ENCODE data around the gene RASGRP1. TPM values are rescaled to one million over a fixed set of nuclear protein-coding genes. Genes with fewer than 3 reads are reported as not detected.

The RASGRP1 gene
- total RNA-seq, 1 experiment from 2014 or later: 15.1 TPM

DNA sequence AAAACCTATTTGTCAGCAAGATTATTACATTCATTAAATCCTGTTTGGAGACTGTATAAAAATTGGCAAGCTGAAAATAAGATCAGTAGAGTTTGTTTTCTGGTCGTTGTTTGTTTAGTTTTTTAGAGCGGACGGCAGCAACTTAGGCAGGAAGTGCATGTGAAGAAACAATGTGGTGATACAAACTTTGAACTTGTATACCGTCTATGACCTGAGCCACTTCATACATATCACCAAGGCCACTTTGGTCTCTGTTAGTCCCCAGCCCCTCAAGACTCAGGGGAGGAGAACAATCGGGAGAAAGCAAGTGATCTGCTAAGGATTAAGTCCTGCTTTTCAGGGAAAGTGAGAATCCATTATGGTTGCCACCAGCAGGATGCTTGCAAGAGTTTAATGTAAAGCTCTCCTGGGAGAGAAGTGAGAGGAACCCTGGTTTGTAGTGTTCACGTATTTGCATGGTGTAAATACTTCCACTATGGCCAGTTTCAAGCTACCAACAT, 31.1 kb downstream of the RASGRP1 start:
- CTCF ChIA-PET: no interaction called here
- no peak overlapping the region for H3K4me3 Mint-ChIP-seq (ENCODE audit: low read depth, unreplicated experiment)

DNA sequence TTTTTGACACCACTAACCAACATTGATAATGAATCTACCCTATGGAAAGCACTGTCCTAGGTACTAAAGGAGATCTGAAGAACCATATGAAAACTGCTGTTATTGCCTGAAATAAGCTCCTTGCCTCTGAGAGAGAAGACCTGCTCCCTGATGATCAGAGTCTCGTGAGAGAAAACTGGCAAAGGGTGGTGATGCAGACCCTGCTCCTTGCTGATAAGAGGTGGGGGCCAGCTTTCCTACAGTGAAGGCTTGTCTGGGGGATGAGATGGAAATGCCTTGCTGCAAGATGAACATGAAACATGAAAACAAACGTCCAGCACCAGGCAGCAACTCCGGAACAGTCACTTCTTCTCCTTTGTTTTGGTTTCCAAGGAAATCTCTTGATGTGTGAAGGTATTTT, 31.9 kb downstream of the RASGRP1 start:
- DNase-seq: no peak
- no peak for TF ChIP-seq CTCF (IDR thresholded peaks at IDR 0.05; ENCODE audit: unreplicated experiment)
- Mint-ChIP-seq H3K9me3 (ENCODE audit: low read depth, unreplicated experiment) (no peaks in the 10 kb centered on the region), H3K4me1 (ENCODE audit: low read depth, unreplicated experiment) (peaks cover 16% of the 10 kb centered on the region), H3K36me3 (ENCODE audit: insufficient read depth, unreplicated experiment) (no peaks in the 10 kb centered on the region), H3K27ac (ENCODE audit: unreplicated experiment) (no peak overlapping the region), H3K4me3 (ENCODE audit: low read depth, unreplicated experiment) (no peak overlapping the region), H3K27me3 (ENCODE audit: unreplicated experiment) (no peaks in the 10 kb centered on the region)
- no TSS peak for BruUV-seq (replicated peaks)
- CTCF ChIA-PET: interaction anchor here (0.7 kb wide), 1 partner anchor 175 kb away, joined by 3 read pairs; no protein-coding TSS in a partner anchor
- intact Hi-C loops (cut with micrococcal nuclease; ENCODE audit: unreplicated experiment): no loop called here

More for the DNA sequence above, 31.1 kb downstream of the RASGRP1 start:
- intact Hi-C loops (cut with micrococcal nuclease; ENCODE audit: unreplicated experiment): no loop called here
- H3K9me3 Mint-ChIP-seq (ENCODE audit: low read depth, unreplicated experiment): no peaks in the 10 kb centered on the region
- no TSS peak for BruUV-seq (replicated peaks)
- no peak overlapping the region for H3K27ac Mint-ChIP-seq (ENCODE audit: unreplicated experiment)
- peaks cover 16% of the 10 kb centered on the region for H3K4me1 Mint-ChIP-seq (ENCODE audit: low read depth, unreplicated experiment)
- no peaks in the 10 kb centered on the region for H3K36me3 Mint-ChIP-seq (ENCODE audit: insufficient read depth, unreplicated experiment)
- DNase-seq: no peak
- H3K27me3 Mint-ChIP-seq (ENCODE audit: unreplicated experiment): no peaks in the 10 kb centered on the region
- TF ChIP-seq CTCF (IDR thresholded peaks at IDR 0.05; ENCODE audit: unreplicated experiment): no peak

- CTCF ChIA-PET: interaction anchor here (1.6 kb wide), 1 partner anchor 33 kb away, joined by 3 read pairs; the partner anchor contains the start of gene RASGRP1
- no peak overlapping the region for H3K27ac Mint-ChIP-seq (ENCODE audit: unreplicated experiment)
- intact Hi-C loops (cut with micrococcal nuclease; ENCODE audit: unreplicated experiment): no loop called here
- H3K9me3 Mint-ChIP-seq (ENCODE audit: low read depth, unreplicated experiment): no peaks in the 10 kb centered on the region
- H3K4me3 Mint-ChIP-seq (ENCODE audit: low read depth, unreplicated experiment): peak overlapping the region; percentile 29
- no peak for TF ChIP-seq CTCF (IDR thresholded peaks at IDR 0.05; ENCODE audit: unreplicated experiment)
- H3K27me3 Mint-ChIP-seq (ENCODE audit: unreplicated experiment): no peaks in the 10 kb centered on the region
- H3K4me1 Mint-ChIP-seq (ENCODE audit: low read depth, unreplicated experiment): peaks cover 16% of the 10 kb centered on the region
- DNase-seq: peak; percentile 32
- H3K36me3 Mint-ChIP-seq (ENCODE audit: insufficient read depth, unreplicated experiment): no peaks in the 10 kb centered on the region
- no TSS peak for BruUV-seq (replicated peaks)
These were observed 33.1 kb downstream of the RASGRP1 start for GRCh38 chr15:38531509-38531908.

DNA sequence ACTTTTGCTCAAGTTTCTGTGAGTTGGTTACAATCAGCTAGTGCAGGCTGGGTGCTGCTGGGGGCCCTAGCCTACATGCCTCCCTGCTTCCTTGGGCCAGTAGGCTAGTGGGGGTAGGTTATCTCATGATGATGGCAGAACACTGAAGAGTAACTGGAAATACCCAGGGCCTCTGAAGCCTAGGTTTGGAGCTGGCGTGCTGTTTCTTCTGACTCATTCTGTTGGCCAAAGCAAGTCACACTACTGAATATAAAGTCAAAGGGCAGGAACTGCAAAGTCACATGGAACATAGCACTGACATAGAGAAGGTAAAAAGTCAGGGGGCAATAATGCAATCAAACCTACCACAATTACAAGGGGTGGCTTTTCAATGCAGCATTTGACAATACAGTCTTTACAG, 34.5 kb downstream of the RASGRP1 start:
- CTCF ChIA-PET: interaction anchor here (0.8 kb wide), 1 partner anchor 11 kb away, joined by 3 read pairs; no protein-coding TSS in a partner anchor
- Mint-ChIP-seq H3K36me3 (ENCODE audit: insufficient read depth, unreplicated experiment) (no peaks in the 10 kb centered on the region), H3K27me3 (ENCODE audit: unreplicated experiment) (no peaks in the 10 kb centered on the region), H3K4me3 (ENCODE audit: low read depth, unreplicated experiment) (no peak overlapping the region), H3K9me3 (ENCODE audit: low read depth, unreplicated experiment) (no peaks in the 10 kb centered on the region), H3K4me1 (ENCODE audit: low read depth, unreplicated experiment) (peaks cover 16% of the 10 kb centered on the region), H3K27ac (ENCODE audit: unreplicated experiment) (no peak overlapping the region)
- no TSS peak for BruUV-seq (replicated peaks)
- intact Hi-C loops (cut with micrococcal nuclease; ENCODE audit: unreplicated experiment): no loop called here
- no peak for TF ChIP-seq CTCF (IDR thresholded peaks at IDR 0.05; ENCODE audit: unreplicated experiment)
- no peak for DNase-seq

All from Calu3 (cell line).